Adrenal gland (tissue), 5 donors: ENCODE data around the gene FAM200B.

ENCODE experiments used
- CTCF ChIP-seq, 6 experiments: fragments of 450-650 bp in 4 of 6; fragments of 200-600 bp in 2 of 6; sonication (generic) in 1 of 6; IDR thresholded peaks; 1 replicate in 5 of 6; 2 replicates in 1 of 6; pipeline versions ENCODE4 v1.5.1 to v1.8.0; 2016 to 2021; ENCODE audit warnings: antibody characterized with exemption in 6 of 6, mild to moderate bottlenecking in 2 of 6, moderate library complexity in 1 of 6
- POLR2A ChIP-seq, 2 donors: fragments of 450-650 bp; IDR thresholded peaks; one replicate each; pipeline ENCODE4 v1.6.1; 2017; ENCODE audit warnings: antibody characterized with exemption in 2 of 2, mild to moderate bottlenecking in 2 of 2, moderate library complexity in 1 of 2
- donor health status: DM: no; HTN: no; CAD: no.

GRCh38 chr4:15681372-15682241 is at the start of gene FAM200B:
- TF ChIP-seq CTCF (IDR thresholded peaks at IDR 0.05) (peak in 4 of 6 experiments; percentile 23 to 59 (median 49)), POLR2A (IDR thresholded peaks at IDR 0.05) (peak; percentile 93 to 96)
